Measurements from ENCODE around the gene AP4M1. TPM values are rescaled to one million over a fixed set of nuclear protein-coding genes. Genes with fewer than 3 reads are reported as not detected.
A peak's percentile ranks its signal among the peaks of the same experiment; 100 is the strongest.

The AP4M1 gene
- total RNA-seq, 4 donors from 2014 or later = 7.2 to 20.6 (median 9.8) TPM

DNA sequence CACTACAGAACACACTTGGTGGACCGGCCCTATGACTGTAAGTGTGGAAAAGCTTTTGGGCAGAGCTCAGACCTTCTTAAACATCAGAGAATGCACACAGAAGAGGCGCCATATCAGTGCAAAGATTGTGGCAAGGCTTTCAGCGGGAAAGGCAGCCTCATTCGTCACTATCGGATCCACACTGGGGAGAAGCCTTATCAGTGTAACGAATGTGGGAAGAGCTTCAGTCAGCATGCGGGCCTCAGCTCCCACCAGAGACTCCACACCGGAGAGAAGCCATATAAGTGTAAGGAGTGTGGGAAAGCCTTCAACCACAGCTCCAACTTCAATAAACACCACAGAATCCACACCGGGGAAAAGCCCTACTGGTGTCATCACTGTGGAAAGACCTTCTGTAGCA is 37.3 kb upstream of the AP4M1 start:
- ATAC-seq (ENCODE audit: low FRiP score) (no peak), DNase-seq (ENCODE audit: low spot score) (no peak)
- TF ChIP-seq, protein P1, sequence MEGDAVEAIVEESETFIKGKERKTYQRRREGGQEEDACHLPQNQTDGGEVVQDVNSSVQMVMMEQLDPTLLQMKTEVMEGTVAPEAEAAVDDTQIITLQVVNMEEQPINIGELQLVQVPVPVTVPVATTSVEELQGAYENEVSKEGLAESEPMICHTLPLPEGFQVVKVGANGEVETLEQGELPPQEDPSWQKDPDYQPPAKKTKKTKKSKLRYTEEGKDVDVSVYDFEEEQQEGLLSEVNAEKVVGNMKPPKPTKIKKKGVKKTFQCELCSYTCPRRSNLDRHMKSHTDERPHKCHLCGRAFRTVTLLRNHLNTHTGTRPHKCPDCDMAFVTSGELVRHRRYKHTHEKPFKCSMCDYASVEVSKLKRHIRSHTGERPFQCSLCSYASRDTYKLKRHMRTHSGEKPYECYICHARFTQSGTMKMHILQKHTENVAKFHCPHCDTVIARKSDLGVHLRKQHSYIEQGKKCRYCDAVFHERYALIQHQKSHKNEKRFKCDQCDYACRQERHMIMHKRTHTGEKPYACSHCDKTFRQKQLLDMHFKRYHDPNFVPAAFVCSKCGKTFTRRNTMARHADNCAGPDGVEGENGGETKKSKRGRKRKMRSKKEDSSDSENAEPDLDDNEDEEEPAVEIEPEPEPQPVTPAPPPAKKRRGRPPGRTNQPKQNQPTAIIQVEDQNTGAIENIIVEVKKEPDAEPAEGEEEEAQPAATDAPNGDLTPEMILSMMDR (IDR thresholded peaks at IDR 0.05) = no peak

DNA sequence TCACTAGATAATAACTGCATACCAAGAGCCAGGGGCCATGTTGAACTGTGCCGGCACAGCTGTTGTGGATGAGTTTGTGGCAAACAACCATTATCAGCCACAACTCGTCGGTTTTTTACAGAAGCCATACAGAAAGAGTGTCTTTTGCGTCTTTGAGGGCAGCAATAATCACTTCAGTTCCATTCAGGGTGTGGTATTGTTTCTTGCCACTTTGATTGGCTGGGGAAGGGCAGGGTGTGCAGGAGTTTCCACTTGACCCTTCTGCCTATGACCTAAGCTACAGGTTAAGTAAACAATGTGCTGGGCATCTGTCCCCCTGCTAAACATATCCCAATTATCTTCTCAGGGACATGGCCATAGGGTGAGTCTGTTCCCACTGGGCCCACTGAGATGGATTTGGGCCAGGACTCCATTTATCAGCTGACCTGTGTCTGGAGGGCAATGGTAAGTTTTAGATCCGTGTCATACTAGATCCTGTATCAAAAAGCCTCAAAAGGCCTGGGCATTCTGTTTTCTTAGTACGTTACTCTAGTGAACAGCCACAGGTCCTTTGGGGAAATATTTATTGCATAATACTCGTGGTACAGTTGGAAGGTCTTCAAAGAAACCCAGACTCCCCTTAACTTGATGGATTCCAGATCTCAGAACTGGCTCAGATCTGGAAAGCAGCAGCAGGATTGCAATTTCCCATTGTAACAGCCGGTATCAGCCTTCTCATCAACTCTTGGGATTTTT is 35.8 kb upstream of the AP4M1 start:
- no peak for DNase-seq (ENCODE audit: low spot score)
- ATAC-seq (ENCODE audit: low FRiP score) = peak; percentile 83
- TF ChIP-seq, protein P1 (IDR thresholded peaks at IDR 0.05) = no peak

DNA sequence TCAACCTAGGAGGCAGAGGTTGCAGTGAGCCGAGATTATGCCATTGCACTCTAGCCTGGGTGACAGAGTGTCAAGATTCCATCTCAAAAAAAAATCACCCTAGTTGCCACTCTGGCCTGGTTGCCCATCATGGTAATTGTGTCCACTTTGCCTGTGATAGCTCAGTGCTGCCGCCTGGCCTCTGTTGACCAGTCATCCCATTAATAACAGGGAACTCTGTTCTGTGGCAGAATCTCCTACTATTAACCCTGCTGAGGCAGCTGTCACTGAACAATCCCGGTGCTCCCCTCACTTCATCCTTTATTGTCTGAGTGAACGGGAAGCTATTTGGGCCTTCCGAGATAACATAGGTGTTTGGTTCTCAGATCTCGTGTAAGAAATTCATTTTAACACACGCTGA is 34.5 kb upstream of the AP4M1 start:
- TF ChIP-seq, protein P1 (IDR thresholded peaks at IDR 0.05) = no peak
- DNase-seq (ENCODE audit: low spot score) = no peak
- ATAC-seq (ENCODE audit: low FRiP score) = no peak

DNA sequence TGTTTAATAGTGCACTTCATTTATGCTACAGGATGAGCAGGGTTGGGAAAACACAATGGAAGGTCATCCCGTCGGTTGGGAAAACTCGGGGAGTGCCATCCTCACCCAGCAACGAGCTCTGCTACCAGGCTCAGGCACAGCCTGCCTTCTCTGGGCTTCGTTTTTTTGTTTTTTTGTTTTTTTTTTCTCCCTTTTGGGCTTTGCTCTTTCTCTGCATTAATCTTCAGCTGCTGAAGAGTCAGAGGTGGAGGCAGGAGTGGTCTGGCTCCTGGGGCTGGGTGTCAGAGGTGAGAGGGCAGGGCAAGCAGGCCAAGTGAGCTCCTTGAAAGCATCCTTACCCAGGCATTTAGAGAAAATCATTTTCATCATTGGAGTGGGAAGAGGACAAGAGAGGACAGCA is 31.5 kb upstream of the AP4M1 start:
- ATAC-seq (ENCODE audit: low FRiP score) = no peak
- no peak for DNase-seq (ENCODE audit: low spot score)
- TF ChIP-seq, protein P1 (IDR thresholded peaks at IDR 0.05) = no peak

DNA sequence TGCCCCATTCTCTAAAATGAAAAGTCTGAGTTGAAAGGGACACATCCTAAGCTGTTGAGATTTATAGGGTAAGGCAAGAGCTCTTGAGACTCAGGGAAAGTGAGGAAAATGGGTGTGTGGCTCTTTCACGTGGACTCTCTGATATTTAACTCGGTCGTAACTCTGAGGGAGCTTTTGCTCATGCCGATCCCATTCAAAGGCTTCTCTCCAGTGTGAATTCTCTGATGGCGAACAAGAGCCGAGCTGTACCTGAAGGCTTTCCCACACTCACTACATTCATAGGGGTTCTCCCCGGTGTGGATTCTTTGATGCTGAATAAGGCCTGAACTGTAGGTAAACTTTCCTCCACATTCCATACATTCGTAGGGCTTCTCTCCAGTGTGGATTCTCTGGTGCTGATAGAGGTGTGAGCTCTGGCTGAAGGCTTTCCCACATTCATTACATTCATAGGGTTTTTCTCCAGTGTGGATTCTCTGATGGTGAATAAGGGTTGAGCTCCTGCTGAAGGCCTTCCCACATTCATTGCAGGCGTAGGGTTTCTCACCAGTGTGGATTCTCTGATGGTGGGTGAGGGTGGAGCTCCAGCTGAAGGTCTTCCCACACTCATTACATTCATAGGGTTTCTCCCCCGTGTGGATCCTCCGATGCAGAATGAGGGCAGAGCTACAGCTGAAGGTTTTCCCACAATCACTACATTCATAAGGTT is 30.3 kb upstream of the AP4M1 start:
- TF ChIP-seq, protein P1 (IDR thresholded peaks at IDR 0.05) = no peak
- no peak for DNase-seq (ENCODE audit: low spot score)
- no peak for ATAC-seq (ENCODE audit: low FRiP score)

DNA sequence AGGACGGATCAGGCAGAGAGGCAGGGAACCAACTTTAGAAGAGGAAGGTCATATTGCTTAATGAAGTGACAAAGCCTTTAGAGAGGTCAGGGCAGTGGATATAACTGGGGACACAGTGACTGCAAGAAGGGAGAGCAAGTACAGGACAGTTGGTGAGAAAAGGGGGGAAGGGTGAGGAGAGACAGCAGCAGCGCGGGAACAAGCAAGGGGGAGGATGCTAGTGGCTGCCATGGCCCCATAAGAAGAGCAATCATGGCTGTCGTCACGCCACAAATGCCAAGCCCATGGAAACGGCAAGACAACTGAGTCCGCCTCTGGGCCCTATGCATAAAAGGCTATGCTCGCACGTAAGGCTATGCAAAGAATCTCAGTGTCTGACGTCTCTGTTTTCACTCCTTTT is 29.0 kb upstream of the AP4M1 start:
- ATAC-seq (ENCODE audit: low FRiP score) (no peak), DNase-seq (ENCODE audit: low spot score) (no peak)
- TF ChIP-seq, protein P1 (IDR thresholded peaks at IDR 0.05) = no peak

DNA sequence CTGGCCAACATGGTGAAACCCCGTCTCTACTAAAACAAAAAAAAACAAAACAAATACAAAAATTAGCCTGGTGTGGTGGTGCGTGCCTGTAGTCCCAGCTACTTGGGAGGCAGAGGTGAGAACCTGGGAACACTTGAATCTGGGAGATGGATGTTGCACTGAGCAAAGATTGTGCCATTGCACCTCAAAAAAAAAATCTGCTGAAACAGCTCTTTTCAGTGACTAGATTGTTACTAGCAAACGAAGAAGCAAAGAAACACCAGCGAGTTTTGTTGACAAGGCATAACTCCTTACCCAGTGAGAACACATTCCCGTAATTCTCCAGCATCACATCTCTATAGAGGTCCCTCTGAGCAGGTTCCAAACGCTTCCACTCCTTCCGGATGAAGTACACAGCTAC is 26.6 kb upstream of the AP4M1 start:
- no peak for DNase-seq (ENCODE audit: low spot score)
- ATAC-seq (ENCODE audit: low FRiP score) = no peak
- TF ChIP-seq, protein P1 (IDR thresholded peaks at IDR 0.05) = no peak

Data from omental fat pad (tissue), 4 donors.